Astrocyte (in vitro differentiated cells and primary cell): Measurements from ENCODE around the gene CSNK1E.

Experiments
- CTCF ChIP-seq: IDR thresholded peaks from 2 replicates; pipeline ENCODE4 v1.5.1; 2011; ENCODE audit warnings: low read depth, mild to moderate bottlenecking, inconsistent platforms, low read length, moderate library complexity; ENCODE audit not compliant: insufficient read depth
- EZH2 ChIP-seq: IDR thresholded peaks from 2 replicates; pipeline ENCODE4 v1.6.1; 2012; ENCODE audit warnings: mild to moderate bottlenecking, low read length, inconsistent platforms; ENCODE audit not compliant: insufficient read depth

- no peak for TF ChIP-seq EZH2
- TF ChIP-seq CTCF, result no peak
Observed at GRCh38 chr22:38345782-38346181, 28.5 kb upstream of the CSNK1E start.
